RWPE1 (cell line): ENCODE data around the gene SENP6.

Experiments used
- CTCF ChIA-PET: fragments of 350-600 bp; sonication (Branson Sonifier 250); formaldehyde crosslinking; extraction: SDS; loops from one replicate; lab custom pipeline; 2021; lab: Yijun Ruan, JAX
- POLR2A ChIA-PET: fragments of 400-600 bp; formaldehyde crosslinking; extraction: SDS; loops from one replicate; lab custom pipeline; 2020; ENCODE audit warnings: antibody characterized with exemption; ENCODE audit not compliant: low non-redundant PET; lab: Yijun Ruan, JAX
- DNase-seq: peaks from one replicate; pipeline ENCODE4 v3.0.0; 2012; ENCODE audit warnings: low spot score
- H3K27ac ChIP-seq: fragments of 450-650 bp; 2 replicates; pipeline ENCODE4 v1.5.1; 2017
- TF ChIP-seq, protein P1 (sequence below): fragments of 450-650 bp; conservative IDR thresholded peaks from 2 replicates; pipeline ENCODE4 v1.5.1; 2017; ENCODE audit warnings: low read depth, mild to moderate bottlenecking

Gene SENP6, protein sequence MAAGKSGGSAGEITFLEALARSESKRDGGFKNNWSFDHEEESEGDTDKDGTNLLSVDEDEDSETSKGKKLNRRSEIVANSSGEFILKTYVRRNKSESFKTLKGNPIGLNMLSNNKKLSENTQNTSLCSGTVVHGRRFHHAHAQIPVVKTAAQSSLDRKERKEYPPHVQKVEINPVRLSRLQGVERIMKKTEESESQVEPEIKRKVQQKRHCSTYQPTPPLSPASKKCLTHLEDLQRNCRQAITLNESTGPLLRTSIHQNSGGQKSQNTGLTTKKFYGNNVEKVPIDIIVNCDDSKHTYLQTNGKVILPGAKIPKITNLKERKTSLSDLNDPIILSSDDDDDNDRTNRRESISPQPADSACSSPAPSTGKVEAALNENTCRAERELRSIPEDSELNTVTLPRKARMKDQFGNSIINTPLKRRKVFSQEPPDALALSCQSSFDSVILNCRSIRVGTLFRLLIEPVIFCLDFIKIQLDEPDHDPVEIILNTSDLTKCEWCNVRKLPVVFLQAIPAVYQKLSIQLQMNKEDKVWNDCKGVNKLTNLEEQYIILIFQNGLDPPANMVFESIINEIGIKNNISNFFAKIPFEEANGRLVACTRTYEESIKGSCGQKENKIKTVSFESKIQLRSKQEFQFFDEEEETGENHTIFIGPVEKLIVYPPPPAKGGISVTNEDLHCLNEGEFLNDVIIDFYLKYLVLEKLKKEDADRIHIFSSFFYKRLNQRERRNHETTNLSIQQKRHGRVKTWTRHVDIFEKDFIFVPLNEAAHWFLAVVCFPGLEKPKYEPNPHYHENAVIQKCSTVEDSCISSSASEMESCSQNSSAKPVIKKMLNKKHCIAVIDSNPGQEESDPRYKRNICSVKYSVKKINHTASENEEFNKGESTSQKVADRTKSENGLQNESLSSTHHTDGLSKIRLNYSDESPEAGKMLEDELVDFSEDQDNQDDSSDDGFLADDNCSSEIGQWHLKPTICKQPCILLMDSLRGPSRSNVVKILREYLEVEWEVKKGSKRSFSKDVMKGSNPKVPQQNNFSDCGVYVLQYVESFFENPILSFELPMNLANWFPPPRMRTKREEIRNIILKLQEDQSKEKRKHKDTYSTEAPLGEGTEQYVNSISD

DNA sequence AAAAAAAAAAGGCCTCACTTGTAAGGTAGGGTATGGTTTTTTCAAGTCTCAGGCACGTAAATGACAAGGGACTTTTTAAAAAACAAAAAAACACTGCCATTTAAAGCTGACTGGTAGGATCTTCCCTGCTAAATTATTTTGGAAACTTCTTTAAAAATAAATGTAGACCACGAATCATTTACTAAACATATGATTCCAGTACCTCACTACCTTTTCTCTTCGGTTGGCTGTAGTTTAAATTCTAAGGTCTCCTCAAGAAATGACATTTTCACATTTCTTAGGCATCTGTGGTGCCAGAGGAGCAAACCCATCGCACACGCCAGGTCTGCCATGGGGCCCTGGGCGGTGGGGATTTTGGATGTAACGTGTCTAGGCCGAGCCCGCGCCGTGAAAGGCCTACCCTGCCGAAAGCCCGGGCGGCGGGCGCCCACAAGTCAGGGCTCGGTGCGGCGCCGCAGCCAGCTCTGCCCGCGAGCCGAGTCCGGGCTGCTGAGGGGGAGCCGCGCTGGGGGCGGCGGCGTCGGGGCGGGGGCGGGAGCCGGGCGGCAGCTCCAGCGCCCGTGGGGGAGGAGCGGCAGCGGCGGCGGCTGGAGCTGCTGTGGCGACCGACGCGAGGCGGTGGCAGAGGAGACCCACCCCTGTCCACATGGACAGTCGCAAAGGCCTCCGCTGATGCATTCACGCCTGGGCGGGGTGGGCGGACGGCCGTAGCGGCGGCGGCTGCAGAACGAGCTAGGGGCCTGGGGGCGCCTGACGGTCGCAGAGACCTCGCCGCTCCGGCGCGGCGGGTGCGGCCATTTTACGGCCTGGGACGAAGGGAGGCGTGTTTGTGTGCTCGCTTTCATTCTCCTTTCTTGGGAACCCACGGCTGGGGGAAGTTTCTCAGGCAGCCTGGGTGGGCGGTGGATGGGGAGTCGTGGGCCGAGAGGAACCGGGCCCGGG, at the start of gene SENP6:
SENP6 (plus strand) TSS at position 577 of the 942 bp plus-strand sequence. CDS start 645 bp downstream, outside the sequence.
- ChIA-PET CTCF (no interaction called here), POLR2A (no interaction called here)
- H3K27ac ChIP-seq: peak within 1 kb of the TSS; percentile 93
- TF ChIP-seq, protein P1, sequence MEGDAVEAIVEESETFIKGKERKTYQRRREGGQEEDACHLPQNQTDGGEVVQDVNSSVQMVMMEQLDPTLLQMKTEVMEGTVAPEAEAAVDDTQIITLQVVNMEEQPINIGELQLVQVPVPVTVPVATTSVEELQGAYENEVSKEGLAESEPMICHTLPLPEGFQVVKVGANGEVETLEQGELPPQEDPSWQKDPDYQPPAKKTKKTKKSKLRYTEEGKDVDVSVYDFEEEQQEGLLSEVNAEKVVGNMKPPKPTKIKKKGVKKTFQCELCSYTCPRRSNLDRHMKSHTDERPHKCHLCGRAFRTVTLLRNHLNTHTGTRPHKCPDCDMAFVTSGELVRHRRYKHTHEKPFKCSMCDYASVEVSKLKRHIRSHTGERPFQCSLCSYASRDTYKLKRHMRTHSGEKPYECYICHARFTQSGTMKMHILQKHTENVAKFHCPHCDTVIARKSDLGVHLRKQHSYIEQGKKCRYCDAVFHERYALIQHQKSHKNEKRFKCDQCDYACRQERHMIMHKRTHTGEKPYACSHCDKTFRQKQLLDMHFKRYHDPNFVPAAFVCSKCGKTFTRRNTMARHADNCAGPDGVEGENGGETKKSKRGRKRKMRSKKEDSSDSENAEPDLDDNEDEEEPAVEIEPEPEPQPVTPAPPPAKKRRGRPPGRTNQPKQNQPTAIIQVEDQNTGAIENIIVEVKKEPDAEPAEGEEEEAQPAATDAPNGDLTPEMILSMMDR: no peak
- DNase-seq: peak; percentile 59

DNA sequence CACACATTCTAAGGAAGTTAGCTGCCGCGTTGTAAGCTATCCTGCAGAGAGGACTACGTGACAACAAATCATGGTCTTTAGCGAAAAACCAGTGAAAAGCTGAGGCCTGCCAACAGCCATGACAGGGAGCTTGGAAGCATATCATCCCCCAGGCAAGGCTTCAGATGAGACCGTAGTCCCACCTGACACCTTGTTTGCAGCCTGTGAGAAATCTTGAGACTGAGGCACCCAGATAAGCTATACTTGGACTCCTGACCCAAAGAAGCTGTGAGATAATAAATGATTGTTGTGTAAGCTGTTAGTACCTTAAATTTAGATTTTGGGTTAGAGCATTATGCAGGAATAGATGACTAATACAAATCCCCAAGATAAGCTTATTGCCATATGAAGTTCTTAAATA, 45.4 kb upstream of the SENP6 start:
- CTCF ChIA-PET: interaction anchor here (0.5 to 0.7 kb wide), 2 partner anchors 40 to 329 kb away, joined by 3 read pairs; no protein-coding TSS in a partner anchor
- POLR2A ChIA-PET: no interaction called here
- no peak for DNase-seq
- no peak overlapping the region for H3K27ac ChIP-seq
- TF ChIP-seq, protein P1: no peak

DNA sequence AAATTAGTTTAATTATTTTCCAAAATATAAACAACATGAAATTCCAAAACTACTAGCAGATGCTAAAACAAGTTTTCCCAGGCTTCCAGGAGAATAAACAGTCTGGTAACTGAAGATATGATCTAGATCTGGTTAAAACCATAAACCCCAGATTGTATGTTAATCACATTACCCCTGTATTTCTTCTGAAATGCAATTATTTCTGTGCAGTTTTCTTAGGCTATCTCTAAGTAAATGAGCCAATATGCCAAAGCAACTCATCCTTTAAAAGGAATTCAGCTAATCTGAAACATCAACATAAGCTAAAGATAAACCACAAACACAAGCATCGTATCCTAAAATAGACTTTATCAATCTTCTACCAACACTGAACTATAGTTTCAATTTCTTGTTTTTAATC, 44.6 kb upstream of the SENP6 start:
- ChIA-PET POLR2A (no interaction called here), CTCF (no interaction called here)
- no peak overlapping the region for H3K27ac ChIP-seq
- TF ChIP-seq, protein P1: no peak
- DNase-seq: no peak

DNA sequence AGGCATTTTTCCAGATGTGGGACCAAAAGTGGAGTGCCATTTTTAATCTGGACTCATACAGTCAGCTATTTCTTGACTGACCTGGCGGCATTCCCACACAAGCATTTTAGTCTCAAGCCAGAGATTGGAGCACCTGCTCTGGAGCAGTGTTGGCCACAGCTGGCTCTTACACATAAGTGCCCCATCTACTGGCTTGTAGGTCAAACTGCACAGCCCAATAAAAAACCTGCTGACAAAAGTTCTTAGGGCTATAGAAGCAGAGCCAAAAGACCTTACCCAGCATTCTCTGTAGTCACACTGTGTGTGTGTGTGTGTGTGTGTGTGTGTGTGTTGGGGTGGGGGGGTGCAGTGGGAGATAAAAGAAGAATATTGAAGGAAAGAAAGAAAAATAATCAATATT, 38.6 kb upstream of the SENP6 start:
- DNase-seq: no peak
- TF ChIP-seq, protein P1: 0 out of 2 replicates have a peak, but pooled peaks have one; percentile 8
- ChIA-PET POLR2A (no interaction called here), CTCF (interaction anchor here (0.5 to 0.8 kb wide), 4 partner anchors 39 to 1052 kb away, joined by 3 to 6 read pairs (median 4); no protein-coding TSS in a partner anchor)
- H3K27ac ChIP-seq: no peak overlapping the region

DNA sequence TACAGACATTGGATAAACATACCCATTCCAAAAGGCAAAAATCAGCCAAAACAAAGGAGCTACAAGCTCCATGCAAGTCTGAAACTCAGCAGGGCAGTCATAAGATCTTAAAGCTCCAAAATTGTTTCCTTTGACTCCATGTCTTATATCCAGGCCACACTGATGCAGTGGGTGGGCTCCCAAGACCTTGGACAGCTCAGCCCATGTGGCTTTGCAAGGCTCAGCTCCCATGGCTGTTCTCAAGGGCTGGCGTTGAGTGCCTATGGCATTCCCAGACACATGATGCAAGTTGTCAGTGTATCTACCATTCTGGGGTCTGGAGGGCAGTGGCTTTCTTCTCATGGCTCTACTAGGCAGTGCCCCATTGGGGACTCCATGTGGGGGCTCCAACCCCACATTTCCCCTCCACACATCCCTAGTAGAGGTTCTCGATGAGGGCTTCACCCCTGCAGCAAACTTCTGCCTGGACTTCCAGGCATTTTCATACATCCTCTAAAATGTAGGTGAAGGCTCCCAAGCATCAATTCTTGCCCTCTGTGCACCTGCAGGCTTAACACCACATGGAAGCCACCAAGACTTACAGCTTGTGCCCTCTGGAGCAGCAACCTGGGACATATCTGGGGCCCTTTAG, 35.4 kb upstream of the SENP6 start:
- no peak overlapping the region for H3K27ac ChIP-seq
- POLR2A ChIA-PET: interaction anchor here (0.6 kb wide), 1 partner anchor 19 kb away, joined by 4 read pairs; no protein-coding TSS in a partner anchor
- no peak for DNase-seq
- TF ChIP-seq, protein P1: no peak
- CTCF ChIA-PET: no interaction called here
